Measurements from ENCODE around the gene MRPL39.

MRPL39 gene

GRCh38 chr21:25566645-25567044 is 40.6 kb downstream of the MRPL39 start:
- no peak for DNase-seq

GRCh38 chr21:25565272-25566211 is 41.7 kb downstream of the MRPL39 start:
- DNase-seq = no peak

GRCh38 chr21:25564349-25564948 is 42.8 kb downstream of the MRPL39 start:
- no peak for DNase-seq

GRCh38 chr21:25563361-25564116 is 43.7 kb downstream of the MRPL39 start:
- peak; percentile 28 to 72 for DNase-seq

GRCh38 chr21:25562660-25563059 is 44.6 kb downstream of the MRPL39 start:
- DNase-seq = no peak

GRCh38 chr21:25561668-25562641 is 45.3 kb downstream of the MRPL39 start:
- DNase-seq = peak; percentile 68 to 83

- DNase-seq = no peak
These were observed 46.4 kb downstream of the MRPL39 start for GRCh38 chr21:25560891-25561290.

GRCh38 chr21:25560271-25560685 is 47.0 kb downstream of the MRPL39 start:
- no peak for DNase-seq

GRCh38 chr21:25559746-25560145 is 47.5 kb downstream of the MRPL39 start:
- DNase-seq = no peak

- no peak for DNase-seq
These were observed 49.2 kb downstream of the MRPL39 start for GRCh38 chr21:25558123-25558522.

- no peak for DNase-seq
These were observed 50.1 kb downstream of the MRPL39 start for GRCh38 chr21:25557180-25557579.

- DNase-seq = no peak
These were observed 51.2 kb downstream of the MRPL39 start for GRCh38 chr21:25556091-25556490.

- DNase-seq = no peak
These were observed 51.8 kb downstream of the MRPL39 start for GRCh38 chr21:25555492-25555891.

- no peak for DNase-seq
These were observed 54.4 kb downstream of the MRPL39 start for GRCh38 chr21:25552856-25553255.

GRCh38 chr21:25551569-25551968 is 55.7 kb downstream of the MRPL39 start:
- no peak for DNase-seq

GRCh38 chr21:25550352-25551120 is 56.7 kb downstream of the MRPL39 start:
- no peak for DNase-seq

GRCh38 chr21:25541042-25541441 is 66.2 kb downstream of the MRPL39 start:
- DNase-seq = no peak

GRCh38 chr21:25539606-25540005 is 67.7 kb downstream of the MRPL39 start:
- no peak for DNase-seq

GRCh38 chr21:25537174-25537573 is 70.1 kb downstream of the MRPL39 start:
- DNase-seq = no peak

GRCh38 chr21:25536752-25537151 is 70.5 kb downstream of the MRPL39 start:
- DNase-seq = no peak

GRCh38 chr21:25535849-25536248 is 71.4 kb downstream of the MRPL39 start:
- DNase-seq = no peak
